H9 (cell line): Measurements from ENCODE around the gene MYL10. TPM values are rescaled to one million over a fixed set of nuclear protein-coding genes. Genes with fewer than 3 reads are reported as not detected.

Experiments
- DNase-seq: peaks from one replicate; pipeline ENCODE4 v3.0.0-alpha.2; 2017
- H2AFZ ChIP-seq: one replicate; pipeline ENCODE4 v1.6.1; 2013; ENCODE audit warnings: mild to moderate bottlenecking, low read length, control low read depth, moderate library complexity
- H2AK5ac ChIP-seq: 2 replicates; pipeline ENCODE4 v1.6.1; 2013; ENCODE audit warnings: low read length, control low read depth, mixed read lengths; ENCODE audit not compliant: insufficient read length
- H2BK120ac ChIP-seq: one replicate; pipeline ENCODE4 v1.6.1; 2013; ENCODE audit warnings: low read depth, mild to moderate bottlenecking, low read length, control low read depth, inconsistent platforms; ENCODE audit not compliant: poor library complexity, severe bottlenecking
- H2BK12ac ChIP-seq: 2 replicates; pipeline ENCODE4 v1.6.1; 2013; ENCODE audit warnings: low read length, control low read depth, mixed read lengths, low read depth; ENCODE audit not compliant: insufficient read length
- H2BK15ac ChIP-seq: 2 replicates; pipeline ENCODE4 v1.6.1; 2013; ENCODE audit warnings: low read depth, low read length, control low read depth
- H2BK20ac ChIP-seq: one replicate; pipeline ENCODE4 v1.6.1; 2013; ENCODE audit warnings: low read depth, mild to moderate bottlenecking, low read length, control low read depth, inconsistent platforms; ENCODE audit not compliant: poor library complexity, severe bottlenecking
- H2BK5ac ChIP-seq: 2 replicates; pipeline ENCODE4 v1.6.1; 2013; ENCODE audit warnings: low read length, control low read depth, mixed read lengths; ENCODE audit not compliant: insufficient read length
- H3K14ac ChIP-seq: 2 replicates; pipeline ENCODE4 v1.6.1; 2013; ENCODE audit warnings: low read length, control low read depth; ENCODE audit not compliant: insufficient read depth
- H3K18ac ChIP-seq: 2 replicates; pipeline ENCODE4 v1.6.1; 2013; ENCODE audit warnings: low read depth, mild to moderate bottlenecking, mixed read lengths, low read length, control low read depth; ENCODE audit not compliant: insufficient read length
- H3K23ac ChIP-seq: 2 replicates; pipeline ENCODE4 v1.6.1; 2013; ENCODE audit warnings: low read length, control low read depth, mixed read lengths, low read depth; ENCODE audit not compliant: insufficient read length
- H3K23me2 ChIP-seq: 2 replicates; pipeline ENCODE4 v1.6.1; 2013; ENCODE audit warnings: low read depth, mild to moderate bottlenecking, mixed read lengths, low read length, control low read depth; ENCODE audit not compliant: insufficient read length, poor library complexity, severe bottlenecking
- H3K27ac ChIP-seq: 2 replicates; pipeline ENCODE4 v1.5.1; 2013; ENCODE audit warnings: low read length, control low read depth, mixed read lengths, low read depth; ENCODE audit not compliant: insufficient read length
- H3K27me3 ChIP-seq: 2 replicates; pipeline ENCODE4 v1.6.1; 2013; ENCODE audit warnings: low read length, control low read depth, inconsistent platforms; ENCODE audit not compliant: insufficient read depth
- H3K4ac ChIP-seq: 2 replicates; pipeline ENCODE4 v1.6.1; 2013; ENCODE audit warnings: low read depth, mild to moderate bottlenecking, control low read depth, inconsistent platforms, low read length, moderate library complexity
- H3K4me1 ChIP-seq: 2 replicates; pipeline ENCODE4 v1.6.1; 2013; ENCODE audit warnings: low read length, control low read depth, inconsistent platforms; ENCODE audit not compliant: insufficient read depth
- H3K4me2 ChIP-seq: 2 replicates; pipeline ENCODE4 v1.6.1; 2013; ENCODE audit warnings: low read length, control low read depth, mixed read lengths; ENCODE audit not compliant: insufficient read length, insufficient read depth
- H3K56ac ChIP-seq: 2 replicates; pipeline ENCODE4 v1.6.1; 2013; ENCODE audit warnings: low read depth, mild to moderate bottlenecking, mixed read lengths, low read length, control low read depth; ENCODE audit not compliant: insufficient read length
- H3K79me1 ChIP-seq: 2 replicates; pipeline ENCODE4 v1.6.1; 2013; ENCODE audit warnings: low read depth, mild to moderate bottlenecking, moderate library complexity, low read length, control low read depth, inconsistent platforms; ENCODE audit not compliant: insufficient read depth, poor library complexity, severe bottlenecking
- H3K79me2 ChIP-seq: 2 replicates; pipeline ENCODE4 v1.6.1; 2013; ENCODE audit warnings: low read length, control low read depth, inconsistent platforms; ENCODE audit not compliant: insufficient read depth
- H3K9ac ChIP-seq: 2 replicates; pipeline ENCODE4 v1.6.1; 2013; ENCODE audit warnings: low read length, control low read depth, mixed read lengths; ENCODE audit not compliant: insufficient read length; ENCODE audit errors: extremely low read depth
- H3K9me3 ChIP-seq: one replicate; pipeline ENCODE4 v1.6.1; 2013; ENCODE audit warnings: low read depth, low read length, inconsistent platforms; ENCODE audit not compliant: control insufficient read depth
- H3T11ph ChIP-seq: one replicate; pipeline ENCODE4 v1.6.1; 2013; ENCODE audit warnings: mild to moderate bottlenecking, low read length, control low read depth, inconsistent platforms
- H4K20me1 ChIP-seq: one replicate; pipeline ENCODE4 v1.6.1; 2013; ENCODE audit not compliant: control insufficient read depth, insufficient read length, insufficient read depth
- H4K5ac ChIP-seq: 2 replicates; pipeline ENCODE4 v1.6.1; 2013; ENCODE audit warnings: low read depth, mild to moderate bottlenecking, mixed read lengths, low read length, control low read depth; ENCODE audit not compliant: insufficient read length
- H4K8ac ChIP-seq: replicated peaks from 2 replicates; pipeline ENCODE4 v1.6.1; 2013; ENCODE audit warnings: low read length, control low read depth, mixed read lengths, low read depth; ENCODE audit not compliant: insufficient read length
- H4K91ac ChIP-seq: 2 replicates; pipeline ENCODE4 v1.6.1; 2013; ENCODE audit warnings: low read depth, mild to moderate bottlenecking, moderate library complexity, mixed read lengths, low read length, control low read depth; ENCODE audit not compliant: insufficient read length
- H3K27ac Mint-ChIP-seq, 3 experiments: 2 replicates in 2 of 3; 3 replicates in 1 of 3; pipeline ENCODE4 v1.8.0; 2020 to 2021; ENCODE audit warnings: mixed read lengths in 3 of 3, mild to moderate bottlenecking in 1 of 3, moderate library complexity in 1 of 3
- H3K27me3 Mint-ChIP-seq: 2 replicates; pipeline ENCODE4 v1.8.0; 2021; ENCODE audit warnings: low read depth, mild to moderate bottlenecking, moderate library complexity, mixed read lengths
- H3K36me3 Mint-ChIP-seq, 3 experiments: 2 replicates in 2 of 3; 3 replicates in 1 of 3; pipeline ENCODE4 v1.8.0; 2020 to 2021; ENCODE audit warnings: low read depth in 3 of 3, mixed read lengths in 3 of 3; ENCODE audit not compliant: insufficient read depth in 1 of 3
- H3K4me1 Mint-ChIP-seq, 2 experiments: 2 replicates each; pipeline ENCODE4 v1.8.0; 2020; ENCODE audit warnings: mixed read lengths in 2 of 2
- H3K4me3 Mint-ChIP-seq, 2 experiments: 2 replicates in 1 of 2; 3 replicates in 1 of 2; pipeline ENCODE4 v1.8.0; 2020 to 2021; ENCODE audit warnings: mild to moderate bottlenecking in 2 of 2, mixed read lengths in 2 of 2, moderate library complexity in 1 of 2
- H3K9me3 Mint-ChIP-seq, 2 experiments: 2 replicates in 1 of 2; 3 replicates in 1 of 2; pipeline ENCODE4 v1.8.0; 2020; ENCODE audit warnings: mild to moderate bottlenecking in 2 of 2, mixed read lengths in 2 of 2, moderate library complexity in 1 of 2
- WGBS: extraction: QIAGEN DNeasy Blood & Tissue Kit; methylation state at CpG from one replicate; pipeline ENCODE4 v1.1.7; 2013; ENCODE audit warnings: missing lambda C conversion rate, low lambda C conversion rate, mixed read lengths; ENCODE audit not compliant: insufficient read length; ENCODE audit errors: extremely low coverage; 5-methylcytosine and 5-hydroxymethylcytosine counted together
- total RNA-seq: library from RNA; stranded (reverse); gene quantifications from 2 replicates; pipeline ENCODE4 v1.2.1, GENCODE V29; 2021
- TF ChIP-seq, protein P1 (sequence below): fragments of 200-600 bp; sonication (generic); conservative IDR thresholded peaks from 3 replicates; pipeline ENCODE4 v1.8.0; 2021; ENCODE audit warnings: antibody characterized with exemption, mild to moderate bottlenecking

Gene MYL10
- total RNA-seq, 1 experiment from 2014 or later = 0.50 TPM

DNA sequence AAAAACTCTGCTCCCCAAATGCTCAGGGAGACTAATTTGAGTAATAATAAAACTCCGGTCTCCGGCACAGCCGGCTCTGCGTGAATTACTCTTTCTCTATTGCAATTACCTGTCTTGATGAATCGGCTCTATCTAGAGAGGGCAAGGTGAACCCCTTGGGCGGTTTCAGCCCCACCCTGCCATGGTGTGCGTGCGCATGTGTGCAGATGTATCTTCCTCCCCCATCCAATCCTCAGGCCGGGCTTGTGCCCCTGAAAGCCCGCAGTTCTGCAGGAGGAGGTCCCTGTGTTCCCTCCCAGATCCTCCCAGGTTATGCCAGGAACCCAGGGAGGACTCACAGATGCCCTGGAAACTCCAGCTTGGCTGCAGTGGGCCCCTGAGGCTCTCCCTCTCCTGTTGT lies 48.3 kb upstream of the MYL10 start:
- H3K4ac ChIP-seq = no peak overlapping the region
- H3K79me2 ChIP-seq = no peaks in the 10 kb centered on the region
- H3K18ac ChIP-seq = no peak overlapping the region
- TF ChIP-seq, protein P1, sequence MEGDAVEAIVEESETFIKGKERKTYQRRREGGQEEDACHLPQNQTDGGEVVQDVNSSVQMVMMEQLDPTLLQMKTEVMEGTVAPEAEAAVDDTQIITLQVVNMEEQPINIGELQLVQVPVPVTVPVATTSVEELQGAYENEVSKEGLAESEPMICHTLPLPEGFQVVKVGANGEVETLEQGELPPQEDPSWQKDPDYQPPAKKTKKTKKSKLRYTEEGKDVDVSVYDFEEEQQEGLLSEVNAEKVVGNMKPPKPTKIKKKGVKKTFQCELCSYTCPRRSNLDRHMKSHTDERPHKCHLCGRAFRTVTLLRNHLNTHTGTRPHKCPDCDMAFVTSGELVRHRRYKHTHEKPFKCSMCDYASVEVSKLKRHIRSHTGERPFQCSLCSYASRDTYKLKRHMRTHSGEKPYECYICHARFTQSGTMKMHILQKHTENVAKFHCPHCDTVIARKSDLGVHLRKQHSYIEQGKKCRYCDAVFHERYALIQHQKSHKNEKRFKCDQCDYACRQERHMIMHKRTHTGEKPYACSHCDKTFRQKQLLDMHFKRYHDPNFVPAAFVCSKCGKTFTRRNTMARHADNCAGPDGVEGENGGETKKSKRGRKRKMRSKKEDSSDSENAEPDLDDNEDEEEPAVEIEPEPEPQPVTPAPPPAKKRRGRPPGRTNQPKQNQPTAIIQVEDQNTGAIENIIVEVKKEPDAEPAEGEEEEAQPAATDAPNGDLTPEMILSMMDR = no peak
- H4K91ac ChIP-seq = no peak overlapping the region
- H2BK15ac ChIP-seq = no peak overlapping the region
- no peak overlapping the region for H3K23ac ChIP-seq
- peaks cover 2% of the 10 kb centered on the region; the same call in 1 of the 2 replicates for H3K27me3 Mint-ChIP-seq
- H2BK12ac ChIP-seq = no peak overlapping the region
- peak overlapping the region in 1 of 2 experiments; percentile 25; a peak in 3 of 5 replicates for H3K4me3 Mint-ChIP-seq
- no peak overlapping the region for H2AFZ ChIP-seq
- no peak overlapping the region for H3T11ph ChIP-seq
- H3K36me3 Mint-ChIP-seq = no peaks in the 10 kb centered on the region; a peak in 1 of 7 replicates
- peaks cover 11 to 22% of the 10 kb centered on the region in 2 experiments for H3K4me1 Mint-ChIP-seq
- H3K27me3 ChIP-seq = no peaks in the 10 kb centered on the region
- H3K23me2 ChIP-seq = no peaks in the 10 kb centered on the region
- H3K4me2 ChIP-seq = no peak overlapping the region
- H3K9me3 Mint-ChIP-seq = no peaks in the 10 kb centered on the region; a peak in 1 of 5 replicates
- no peak overlapping the region; the same call in 1 of the 2 replicates for H3K14ac ChIP-seq
- no peak overlapping the region for H2BK5ac ChIP-seq
- H3K9ac ChIP-seq = no peak overlapping the region
- no peak overlapping the region for H2BK120ac ChIP-seq
- H3K4me1 ChIP-seq = no peaks in the 10 kb centered on the region; the same call in 1 of the 2 replicates
- peak overlapping the region; percentile 6 to 23 (median 21); a peak in 3 of 7 replicates for H3K27ac Mint-ChIP-seq
- no peaks in the 10 kb centered on the region for H3K79me1 ChIP-seq
- H3K9me3 ChIP-seq = no peaks in the 10 kb centered on the region
- H4K8ac ChIP-seq = no peak overlapping the region
- no peak overlapping the region for H4K5ac ChIP-seq
- H4K20me1 ChIP-seq = no peaks in the 10 kb centered on the region
- no peak overlapping the region for H2AK5ac ChIP-seq
- no peak overlapping the region for H2BK20ac ChIP-seq
- no peak overlapping the region for H3K27ac ChIP-seq
- H3K56ac ChIP-seq = no peak overlapping the region
- WGBS = no CpG with 5 or more reads among the region's 10 CpGs
- DNase-seq = no peak
